ENCODE data around the gene ANKFY1. TPM values are rescaled to one million over a fixed set of nuclear protein-coding genes. Genes with fewer than 3 reads are reported as not detected.

Gene ANKFY1
- total RNA-seq = 10 to 100 TPM; 36.8 to 55.0 (median 40.9) TPM

DNA sequence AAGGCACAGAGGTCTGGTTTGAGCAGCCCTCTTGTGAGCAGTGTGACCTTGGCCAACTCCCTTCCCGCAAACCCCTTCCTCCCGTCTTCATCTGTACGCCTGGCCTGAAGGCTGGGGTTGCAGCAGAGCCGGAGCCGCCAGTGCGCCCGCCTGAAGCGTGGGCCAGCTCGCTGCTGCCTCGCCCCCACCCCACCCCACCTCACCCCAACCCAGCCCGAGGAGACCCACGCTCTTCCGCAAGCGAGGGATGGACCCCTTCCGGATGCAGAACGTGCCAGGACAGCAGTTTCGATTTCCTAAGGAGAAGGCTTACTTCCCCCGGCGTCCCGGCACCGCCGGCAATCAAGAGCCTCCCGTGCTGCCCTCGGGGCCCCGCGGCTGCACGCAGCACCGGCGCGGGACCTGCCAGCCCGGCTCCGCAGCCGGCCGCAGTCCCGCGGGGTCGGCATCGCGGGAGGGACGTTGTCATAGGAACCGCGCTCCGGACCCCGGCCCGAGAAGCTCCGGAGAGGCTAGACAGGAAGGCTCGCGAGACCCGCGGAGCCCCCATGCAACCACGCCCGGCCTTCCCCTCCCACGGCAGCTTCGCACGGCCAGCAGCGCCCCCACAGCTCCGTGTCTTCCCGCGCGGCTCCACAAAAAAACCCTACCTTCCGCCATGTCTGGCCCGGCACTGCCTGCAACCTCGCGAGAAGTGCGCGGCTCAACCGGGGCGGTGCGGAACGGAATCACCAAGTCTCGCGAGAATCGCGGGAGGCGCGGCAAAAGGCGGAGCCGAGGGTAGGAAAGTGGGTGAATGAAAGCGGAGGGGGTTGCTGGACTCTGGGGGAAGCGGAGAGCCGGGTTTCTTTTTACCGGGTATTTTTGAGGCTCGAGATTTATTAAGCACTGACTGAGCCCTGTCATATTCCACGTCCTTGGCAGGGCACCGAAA is at the start of gene ANKFY1:
ANKFY1 (minus strand) TSS at position 698 of the 934 bp plus-strand sequence; CDS start at position 660, 38 bp downstream.
- TF ChIP-seq, protein P1, sequence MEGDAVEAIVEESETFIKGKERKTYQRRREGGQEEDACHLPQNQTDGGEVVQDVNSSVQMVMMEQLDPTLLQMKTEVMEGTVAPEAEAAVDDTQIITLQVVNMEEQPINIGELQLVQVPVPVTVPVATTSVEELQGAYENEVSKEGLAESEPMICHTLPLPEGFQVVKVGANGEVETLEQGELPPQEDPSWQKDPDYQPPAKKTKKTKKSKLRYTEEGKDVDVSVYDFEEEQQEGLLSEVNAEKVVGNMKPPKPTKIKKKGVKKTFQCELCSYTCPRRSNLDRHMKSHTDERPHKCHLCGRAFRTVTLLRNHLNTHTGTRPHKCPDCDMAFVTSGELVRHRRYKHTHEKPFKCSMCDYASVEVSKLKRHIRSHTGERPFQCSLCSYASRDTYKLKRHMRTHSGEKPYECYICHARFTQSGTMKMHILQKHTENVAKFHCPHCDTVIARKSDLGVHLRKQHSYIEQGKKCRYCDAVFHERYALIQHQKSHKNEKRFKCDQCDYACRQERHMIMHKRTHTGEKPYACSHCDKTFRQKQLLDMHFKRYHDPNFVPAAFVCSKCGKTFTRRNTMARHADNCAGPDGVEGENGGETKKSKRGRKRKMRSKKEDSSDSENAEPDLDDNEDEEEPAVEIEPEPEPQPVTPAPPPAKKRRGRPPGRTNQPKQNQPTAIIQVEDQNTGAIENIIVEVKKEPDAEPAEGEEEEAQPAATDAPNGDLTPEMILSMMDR (IDR thresholded peaks at IDR 0.05; ENCODE audit: low read depth) = no peak

- TF ChIP-seq, protein P1 (IDR thresholded peaks at IDR 0.05; ENCODE audit: low read depth) = no peak
These were observed 46.7 kb upstream of the ANKFY1 start for GRCh38 chr17:4310354-4311060.

GRCh38 chr17:4309897-4310296 is 46.1 kb upstream of the ANKFY1 start:
- TF ChIP-seq, protein P1 (IDR thresholded peaks at IDR 0.05; ENCODE audit: low read depth) = no peak

DNA sequence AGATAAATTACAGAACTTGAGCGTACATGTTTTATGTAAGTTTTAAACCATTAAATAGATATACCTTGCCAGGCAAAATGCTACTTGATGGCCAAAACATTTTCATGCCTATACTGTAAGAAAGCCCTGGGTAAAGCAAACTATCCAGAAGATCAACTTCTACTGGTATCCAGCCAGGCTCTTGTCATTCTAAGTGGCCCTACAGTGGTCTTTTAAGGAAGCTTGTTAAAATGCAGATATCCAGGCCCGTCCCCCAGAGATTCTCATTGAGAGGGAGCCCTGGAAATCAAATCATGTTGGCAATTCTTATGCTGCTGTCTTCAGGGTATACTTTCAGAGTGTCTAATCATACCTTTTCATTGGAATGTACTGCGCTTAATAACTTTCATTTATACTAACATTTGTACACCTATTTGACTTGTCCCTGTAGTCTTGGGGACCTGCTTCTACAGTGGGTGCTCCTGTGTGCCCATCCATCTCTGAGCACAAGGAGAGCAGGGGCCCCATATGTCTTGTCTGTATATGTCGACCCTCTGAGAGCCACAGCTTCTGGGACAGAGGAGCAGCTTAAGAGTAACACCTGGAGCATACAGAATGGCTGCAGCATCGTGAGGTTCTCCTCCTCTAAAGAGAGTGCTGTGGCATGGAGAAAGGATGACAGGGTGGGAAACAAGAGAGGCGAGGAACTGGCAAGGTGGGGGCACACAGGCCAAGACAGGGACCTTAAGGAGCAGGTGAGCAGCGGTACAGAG is 43.6 kb upstream of the ANKFY1 start:
- TF ChIP-seq, protein P1 (IDR thresholded peaks at IDR 0.05; ENCODE audit: low read depth) = no peak

GRCh38 chr17:4305224-4305623 is 41.4 kb upstream of the ANKFY1 start:
- TF ChIP-seq, protein P1 (IDR thresholded peaks at IDR 0.05; ENCODE audit: low read depth) = no peak

DNA sequence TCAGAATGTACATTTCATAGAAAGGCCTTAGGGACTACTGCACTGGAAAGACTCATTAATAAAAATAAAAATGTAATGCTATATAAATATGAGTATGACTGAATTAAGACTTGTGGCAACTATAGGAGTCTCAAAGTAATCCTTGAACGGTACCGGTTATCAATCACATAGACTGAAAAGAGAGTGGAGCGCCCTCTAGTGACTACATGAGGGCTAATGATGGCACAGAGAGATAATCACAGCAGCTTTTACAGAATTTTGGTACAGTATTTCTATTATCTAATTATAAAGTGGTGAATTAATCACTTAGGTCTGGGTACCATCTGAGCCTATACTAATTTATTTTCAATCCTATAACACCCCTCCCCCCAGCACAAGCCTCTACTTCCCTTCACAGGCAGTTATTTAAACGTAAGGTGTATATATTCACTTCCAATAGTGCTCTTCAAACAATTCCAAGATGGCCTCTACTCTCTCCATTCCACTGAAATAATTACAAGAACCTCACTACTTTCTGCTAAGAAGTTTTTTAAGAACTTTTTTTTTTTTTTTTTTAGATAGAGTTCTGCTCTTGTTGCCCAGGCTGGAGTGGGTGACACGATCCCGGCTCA is 40.7 kb upstream of the ANKFY1 start:
- TF ChIP-seq, protein P1 (IDR thresholded peaks at IDR 0.05; ENCODE audit: low read depth) = no peak
